Cardiac atrium fibroblast (primary cell): ENCODE data around the gene PCGF6. TPM values are rescaled to one million over a fixed set of nuclear protein-coding genes. Genes with fewer than 3 reads are reported as not detected.

Source experiments
- total RNA-seq: library from RNA; depleted of rRNA; stranded (reverse); fragments of >200 nt; gene quantifications from 2 replicates; pipeline ENCODE4 v1.2.3, GENCODE V29; 2015

Gene PCGF6
- 7.6 and 7.9 TPM in 2 replicates for total RNA-seq

GRCh38 chr10:103350517-103351260 is at the start of gene PCGF6:
TSS of gene PCGF6 (minus strand) at chr10:103351140. CDS start at chr10:103351066, 74 bp downstream.

DNA sequence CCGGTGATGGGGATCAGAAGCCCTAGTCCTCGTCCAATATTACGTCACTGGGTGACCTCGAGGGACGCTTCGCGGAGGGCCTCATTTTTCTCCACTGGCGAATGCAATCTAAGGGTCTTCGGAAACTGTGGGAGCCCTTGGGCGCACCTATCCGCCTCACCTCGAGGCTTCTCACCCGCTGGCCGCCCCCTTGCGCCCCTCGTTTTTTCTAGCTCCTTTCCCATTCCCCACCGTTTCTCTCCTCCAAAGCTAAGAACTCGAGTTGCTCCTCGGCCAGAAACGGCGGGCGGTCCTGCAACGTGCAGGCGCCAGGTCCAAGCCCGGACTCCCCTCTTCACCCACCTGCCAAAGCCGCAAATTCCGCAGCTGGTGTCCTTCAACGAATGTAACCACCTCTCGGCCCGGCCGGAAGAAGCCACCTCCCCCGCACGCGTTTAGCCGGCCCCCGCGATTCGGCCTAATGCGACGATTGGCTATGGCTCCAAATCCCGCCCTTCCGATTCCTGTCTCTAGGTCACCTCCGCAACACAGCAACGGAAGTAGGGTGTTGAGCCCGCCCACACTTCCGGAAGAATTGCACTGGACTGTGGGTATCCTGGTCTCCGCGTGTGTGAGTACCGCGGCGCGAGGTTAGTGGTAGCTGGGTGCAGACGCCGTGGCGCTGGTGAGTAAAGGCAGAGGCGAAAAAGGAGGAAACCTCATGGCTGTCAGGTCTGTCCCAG is 45.3 kb upstream of the PCGF6 start, which contains the start of the genes ATP5MK and PDCD11:
Gene ATP5MK (minus strand): TSS at position 409 of the 722 bp plus-strand sequence. CDS start 4,018 bp downstream, outside the sequence.
Gene PDCD11 (plus strand): TSS at position 560 of the 722 bp plus-strand sequence. CDS start 1,801 bp downstream, outside the sequence.

GRCh38 chr10:103367782-103368518 is 17.0 kb upstream of the PCGF6 start, which contains the start of gene TAF5:
TSS of gene TAF5 (plus strand) at chr10:103367976. CDS start at chr10:103367990, 14 bp downstream.

DNA sequence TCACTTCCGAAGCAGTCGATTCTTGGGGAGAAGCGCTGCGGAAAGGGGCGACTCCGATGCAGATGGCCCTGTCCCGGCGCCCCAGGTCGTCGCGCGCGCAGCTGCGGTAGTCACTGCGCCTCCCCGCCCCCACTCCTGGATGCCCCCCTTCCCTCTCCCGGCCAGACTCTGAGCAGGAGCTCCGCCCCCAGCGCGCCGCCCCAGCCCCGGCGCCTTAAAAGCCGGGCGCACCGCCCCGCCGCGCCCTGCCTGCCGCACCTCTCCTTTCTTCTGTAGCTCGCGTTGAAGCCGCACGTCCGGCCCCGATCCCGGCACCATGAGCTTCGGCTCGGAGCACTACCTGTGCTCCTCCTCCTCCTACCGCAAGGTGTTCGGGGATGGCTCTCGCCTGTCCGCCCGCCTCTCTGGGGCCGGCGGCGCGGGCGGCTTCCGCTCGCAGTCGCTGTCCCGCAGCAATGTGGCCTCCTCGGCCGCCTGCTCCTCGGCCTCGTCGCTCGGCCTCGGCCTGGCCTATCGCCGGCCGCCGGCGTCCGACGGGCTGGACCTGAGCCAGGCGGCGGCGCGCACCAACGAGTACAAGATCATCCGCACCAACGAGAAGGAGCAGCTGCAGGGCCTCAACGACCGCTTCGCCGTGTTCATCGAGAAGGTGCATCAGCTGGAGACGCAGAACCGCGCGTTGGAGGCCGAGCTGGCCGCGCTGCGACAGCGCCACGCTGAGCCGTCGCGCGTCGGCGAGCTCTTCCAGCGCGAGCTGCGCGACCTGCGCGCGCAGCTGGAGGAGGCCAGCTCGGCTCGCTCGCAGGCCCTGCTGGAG is 73.8 kb downstream of the PCGF6 start, which contains the start of gene INA:
Gene INA (plus strand): TSS at position 243 of the 817 bp plus-strand sequence. CDS start 74 bp downstream, at position 317.

Other genes starting within 250 kb of the PCGF6 start
- 55.6 and 64.0 TPM in 2 replicates for gene NT5C2, start 157.9 kb downstream of the PCGF6 start, total RNA-seq
- gene RPEL1, start 105.3 kb downstream of the PCGF6 start, total RNA-seq, result under 0.01 TPM in 1 of 2 replicates, not detected in the other
- gene INA, start 74.0 kb downstream of the PCGF6 start, total RNA-seq, result 0.36 and 0.97 TPM in 2 replicates
- 1.6 and 4.5 TPM in 2 replicates for gene TAF5, start 16.8 kb upstream of the PCGF6 start, total RNA-seq
- gene ATP5MK, start 45.3 kb upstream of the PCGF6 start, total RNA-seq, result 368 and 388 TPM in 2 replicates
- gene PDCD11, start 45.5 kb upstream of the PCGF6 start, total RNA-seq, result 17.9 and 21.9 TPM in 2 replicates
- gene CALHM2, start 101.2 kb upstream of the PCGF6 start, total RNA-seq, result 71.3 and 87.0 TPM in 2 replicates
- not detected in 2 replicates for gene CALHM1, start 107.8 kb upstream of the PCGF6 start, total RNA-seq
- not detected in 2 replicates for gene CALHM3, start 128.1 kb upstream of the PCGF6 start, total RNA-seq
- gene NEURL1, start 142.6 kb upstream of the PCGF6 start, total RNA-seq, result not detected in 2 replicates